AG04450 (cell line): Measurements from ENCODE around the gene CSF1. TPM values are rescaled to one million over a fixed set of nuclear protein-coding genes. Genes with fewer than 3 reads are reported as not detected.

ENCODE experiments used
- CTCF ChIA-PET: fragments of 300-600, 350-600 bp; formaldehyde crosslinking; extraction: SDS; loops from one replicate; lab custom pipeline; 2022; ENCODE audit warnings: antibody characterized with exemption, inconsistent platforms; lab: Charles Lee
- POLR2A ChIA-PET: fragments of 350-600 bp; formaldehyde crosslinking; extraction: SDS; loops from one replicate; lab custom pipeline; 2021; ENCODE audit warnings: antibody characterized with exemption, inconsistent platforms; lab: Yijun Ruan, JAX
- DNase-seq: peaks from one replicate; pipeline ENCODE4 v3.0.0-alpha.2; 2011; ENCODE audit warnings: low read depth, low spot score
- H3K27ac ChIP-seq: one replicate; pipeline ENCODE4 v1.5.1; 2012; ENCODE audit warnings: low read depth, low read length, control low read depth
- H3K27me3 ChIP-seq: one replicate; pipeline ENCODE4 v1.6.0; 2012; ENCODE audit warnings: low read length; ENCODE audit not compliant: control insufficient read depth, insufficient read depth
- H3K4me3 ChIP-seq: 2 replicates; pipeline ENCODE4 v1.5.1; 2011; ENCODE audit warnings: mild to moderate bottlenecking, low read depth, low read length, control low read depth
- H3K9me3 ChIP-seq: 2 replicates; pipeline ENCODE4 v1.5.1; 2012; ENCODE audit warnings: low read length; ENCODE audit not compliant: control insufficient read depth, insufficient read depth
- CTCF ChIP-seq: IDR thresholded peaks from 2 replicates; pipeline ENCODE4 v1.5.1; 2011; ENCODE audit warnings: low read depth, low read length, control low read depth, inconsistent platforms
- polyA plus RNA-seq: library from polyadenylated mRNA; depleted of rRNA; stranded (reverse); fragments of >200 nt; gene quantifications from 2 replicates; pipeline ENCODE4 v1.2.3, GENCODE V29; 2011

CSF1 gene
- polyA plus RNA-seq, 1 experiment, result 84.1 TPM

GRCh38 chr1:109910963-109911798 is 532 bp downstream of the CSF1 start:
- no peaks in the 10 kb centered on the region; the same call in 1 of the 2 replicates for H3K9me3 ChIP-seq
- H3K27me3 ChIP-seq, result no peaks in the 10 kb centered on the region
- ChIA-PET POLR2A (interaction anchor here (0.6 to 1.2 kb wide), 3 partner anchors 34 to 290 kb away, joined by 3 to 6 read pairs (median 4); partner anchors contain the start of gene AHCYL1), CTCF (interaction anchor here (1.1 to 1.6 kb wide), 2 partner anchors 73 to 362 kb away, joined by 3 to 9 read pairs; partner anchors contain the start of gene AHCYL1)
- no peak for TF ChIP-seq CTCF
- H3K4me3 ChIP-seq, result peak overlapping the region; percentile 98
- H3K27ac ChIP-seq, result no peak overlapping the region
- no peak for DNase-seq

- H3K27me3 ChIP-seq, result no peaks in the 10 kb centered on the region
- peaks cover under 1% of the 10 kb centered on the region; the same call in 1 of the 2 replicates for H3K9me3 ChIP-seq
- ChIA-PET CTCF (interaction anchor here (0.6 to 1.6 kb wide), 3 partner anchors 72 to 363 kb away, joined by 3 to 9 read pairs (median 3); partner anchors contain the start of gene AHCYL1), POLR2A (interaction anchor here (1.2 kb wide), 1 partner anchor 72 kb away, joined by 6 read pairs; the partner anchor contains the start of gene AHCYL1)
- no peak for TF ChIP-seq CTCF
- peak overlapping the region; percentile 98 for H3K4me3 ChIP-seq
- no peak for DNase-seq
- H3K27ac ChIP-seq, result no peak overlapping the region
Measured at GRCh38 chr1:109912214-109912861, 1.7 kb downstream of the CSF1 start.

GRCh38 chr1:109912873-109913272 is 2.2 kb downstream of the CSF1 start:
- peaks cover 2% of the 10 kb centered on the region; the same call in 1 of the 2 replicates for H3K9me3 ChIP-seq
- H3K27me3 ChIP-seq, result no peaks in the 10 kb centered on the region
- H3K4me3 ChIP-seq, result peak overlapping the region; percentile 98
- DNase-seq, result no peak
- ChIA-PET POLR2A (no interaction called here), CTCF (interaction anchor here (0.6 kb wide), 1 partner anchor 90 kb away, joined by 3 read pairs; no protein-coding TSS in a partner anchor)
- no peak overlapping the region for H3K27ac ChIP-seq
- no peak for TF ChIP-seq CTCF

- H3K4me3 ChIP-seq, result peak overlapping the region; percentile 98
- POLR2A ChIA-PET, result interaction anchor here (1.5 kb wide), 1 partner anchor 65 kb away, joined by 3 read pairs; no protein-coding TSS in a partner anchor
- no peak for DNase-seq
- H3K27me3 ChIP-seq, result no peaks in the 10 kb centered on the region
- H3K9me3 ChIP-seq, result peaks cover 2% of the 10 kb centered on the region; the same call in 1 of the 2 replicates
- CTCF ChIA-PET, result interaction anchor here (0.6 to 2.1 kb wide), 2 partner anchors 90 to 137 kb away, joined by 3 to 5 read pairs; no protein-coding TSS in a partner anchor
- no peak for TF ChIP-seq CTCF
- H3K27ac ChIP-seq, result no peak overlapping the region
Measured at GRCh38 chr1:109913360-109913879, 2.8 kb downstream of the CSF1 start.
